ENCODE results near the gene COL23A1.

COL23A1 gene

DNA sequence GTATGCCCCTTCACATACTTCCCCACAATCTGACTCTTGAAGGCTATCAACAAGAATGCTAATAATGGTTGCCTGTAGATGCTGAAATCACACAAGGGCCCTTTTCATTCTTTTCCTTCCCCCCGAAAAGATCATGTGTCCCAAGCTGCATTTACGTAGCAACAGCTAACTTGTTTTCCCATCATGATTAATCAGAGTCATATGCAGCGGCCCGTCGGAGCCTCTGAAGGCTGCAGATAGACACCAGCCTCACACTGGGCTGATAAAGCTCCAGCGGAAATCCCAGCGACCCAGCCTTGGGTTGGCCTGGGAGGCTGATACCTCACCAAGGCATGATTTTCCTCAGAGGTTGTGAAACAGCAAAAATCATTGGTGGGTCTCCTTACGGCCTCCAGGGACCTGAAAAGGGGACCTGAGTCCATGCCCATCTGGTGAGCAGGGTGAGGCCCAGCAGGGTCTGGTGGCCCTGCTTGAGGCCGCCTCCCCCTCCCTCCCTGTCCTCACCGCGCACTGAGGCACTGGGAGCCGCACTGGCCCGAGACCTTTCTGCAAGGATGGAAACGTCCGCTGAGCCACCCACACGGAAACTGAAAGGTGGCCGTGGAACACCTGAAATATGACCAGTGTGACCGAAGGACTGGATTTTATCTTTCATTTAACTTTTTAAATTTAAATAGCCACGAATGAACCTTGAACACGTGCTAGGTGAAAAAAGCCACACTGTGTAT lies 243.4 kb downstream of the COL23A1 start:
- CTCF ChIA-PET: no interaction called here
- POLR2A ChIA-PET (ENCODE audit: low non-redundant PET): no interaction called here
- TF ChIP-seq, protein P1, sequence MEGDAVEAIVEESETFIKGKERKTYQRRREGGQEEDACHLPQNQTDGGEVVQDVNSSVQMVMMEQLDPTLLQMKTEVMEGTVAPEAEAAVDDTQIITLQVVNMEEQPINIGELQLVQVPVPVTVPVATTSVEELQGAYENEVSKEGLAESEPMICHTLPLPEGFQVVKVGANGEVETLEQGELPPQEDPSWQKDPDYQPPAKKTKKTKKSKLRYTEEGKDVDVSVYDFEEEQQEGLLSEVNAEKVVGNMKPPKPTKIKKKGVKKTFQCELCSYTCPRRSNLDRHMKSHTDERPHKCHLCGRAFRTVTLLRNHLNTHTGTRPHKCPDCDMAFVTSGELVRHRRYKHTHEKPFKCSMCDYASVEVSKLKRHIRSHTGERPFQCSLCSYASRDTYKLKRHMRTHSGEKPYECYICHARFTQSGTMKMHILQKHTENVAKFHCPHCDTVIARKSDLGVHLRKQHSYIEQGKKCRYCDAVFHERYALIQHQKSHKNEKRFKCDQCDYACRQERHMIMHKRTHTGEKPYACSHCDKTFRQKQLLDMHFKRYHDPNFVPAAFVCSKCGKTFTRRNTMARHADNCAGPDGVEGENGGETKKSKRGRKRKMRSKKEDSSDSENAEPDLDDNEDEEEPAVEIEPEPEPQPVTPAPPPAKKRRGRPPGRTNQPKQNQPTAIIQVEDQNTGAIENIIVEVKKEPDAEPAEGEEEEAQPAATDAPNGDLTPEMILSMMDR (conservative IDR thresholded peaks at IDR 0.05; ENCODE audit: low read depth): no peak
- DNase-seq (ENCODE audit: low spot score): no peak
- no peak overlapping the region for H3K27ac ChIP-seq

DNA sequence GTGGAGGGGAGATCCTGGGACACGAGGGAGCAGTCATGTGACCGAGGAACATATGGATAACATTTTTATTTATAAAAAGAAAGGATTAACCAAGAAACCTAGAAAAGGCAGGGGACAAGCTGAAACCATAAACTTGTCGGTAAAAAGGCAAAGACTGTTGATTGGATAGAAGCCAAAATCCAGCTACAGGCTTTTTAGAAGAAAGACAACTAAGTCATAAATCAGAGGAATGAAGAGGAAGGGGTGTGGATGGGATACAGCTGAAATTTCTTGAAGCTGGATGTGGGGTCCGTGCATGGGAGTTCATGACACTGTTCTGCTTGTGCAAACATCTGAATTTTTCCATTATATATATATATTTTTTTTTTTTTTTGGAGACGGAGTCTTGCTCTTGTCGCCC lies 246.9 kb downstream of the COL23A1 start:
- ChIA-PET POLR2A (ENCODE audit: low non-redundant PET) (no interaction called here), CTCF (interaction anchor here (0.7 kb wide), 1 partner anchor 108 kb away, joined by 3 read pairs; no protein-coding TSS in a partner anchor)
- no peak for DNase-seq (ENCODE audit: low spot score)
- TF ChIP-seq, protein P1 (conservative IDR thresholded peaks at IDR 0.05; ENCODE audit: low read depth): no peak
- H3K27ac ChIP-seq: no peak overlapping the region

DNA sequence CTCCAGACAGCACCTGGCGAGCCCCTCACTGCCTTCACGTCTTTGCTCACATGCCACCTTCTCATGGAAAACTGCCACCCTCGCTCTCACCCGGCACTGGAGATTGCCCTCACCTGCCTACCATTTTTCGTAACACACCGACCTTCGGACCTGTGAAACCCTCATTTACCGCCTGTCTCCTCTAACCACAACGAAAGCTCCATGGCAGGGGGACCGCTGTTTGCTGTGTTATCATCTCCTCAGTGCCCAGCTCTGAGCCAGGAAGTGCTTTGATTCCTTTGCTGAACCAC lies 248.4 kb downstream of the COL23A1 start:
- no peak overlapping the region for H3K27ac ChIP-seq
- CTCF ChIA-PET: interaction anchor here (1.1 kb wide), 1 partner anchor 22 kb away, joined by 3 read pairs; no protein-coding TSS in a partner anchor
- no peak for DNase-seq (ENCODE audit: low spot score)
- POLR2A ChIA-PET (ENCODE audit: low non-redundant PET): no interaction called here
- TF ChIP-seq, protein P1 (conservative IDR thresholded peaks at IDR 0.05; ENCODE audit: low read depth): no peak

DNA sequence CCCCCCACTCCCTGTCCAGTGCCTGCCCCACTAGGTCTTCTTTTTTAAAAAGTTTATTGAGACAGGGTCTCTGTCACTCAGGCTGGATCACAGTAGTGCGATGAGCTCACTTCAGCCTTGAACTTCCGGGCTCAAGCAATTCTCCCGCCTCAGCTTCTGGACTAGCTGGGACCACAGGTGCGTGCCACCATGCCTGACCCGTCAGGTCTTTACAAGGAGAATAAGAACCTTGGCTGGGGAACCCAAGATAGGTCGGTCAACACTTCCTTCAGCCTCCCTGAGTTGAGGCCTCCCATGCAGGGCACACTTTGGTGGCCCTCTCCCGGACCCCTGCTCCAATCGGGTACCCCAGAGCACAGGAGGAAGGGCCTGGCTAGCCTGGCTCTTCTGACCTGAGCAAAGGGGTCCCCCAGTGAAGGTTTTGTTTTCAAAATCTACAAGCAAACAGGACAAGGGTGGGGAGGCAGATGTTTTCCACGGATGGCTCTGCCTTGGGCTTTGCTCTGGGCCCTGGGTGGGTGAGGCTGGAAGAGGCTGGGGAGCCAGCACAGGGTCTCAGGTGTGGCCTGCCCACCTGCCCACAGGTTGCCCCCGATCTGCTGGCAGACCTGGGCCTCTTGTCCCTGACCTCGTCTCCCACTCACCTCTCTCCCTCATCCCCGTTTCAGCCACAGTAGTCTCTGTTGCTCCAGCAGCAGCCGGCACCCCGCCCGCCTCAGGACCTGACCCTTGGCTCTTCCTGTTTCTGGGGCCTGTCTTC lies 248.9 kb downstream of the COL23A1 start:
- ChIA-PET CTCF (interaction anchor here (0.7 to 1.1 kb wide), 2 partner anchors 23 to 45 kb away, joined by 3 read pairs; no protein-coding TSS in a partner anchor), POLR2A (ENCODE audit: low non-redundant PET) (no interaction called here)
- H3K27ac ChIP-seq: no peak overlapping the region
- DNase-seq (ENCODE audit: low spot score): no peak
- TF ChIP-seq, protein P1 (conservative IDR thresholded peaks at IDR 0.05; ENCODE audit: low read depth): no peak

DNA sequence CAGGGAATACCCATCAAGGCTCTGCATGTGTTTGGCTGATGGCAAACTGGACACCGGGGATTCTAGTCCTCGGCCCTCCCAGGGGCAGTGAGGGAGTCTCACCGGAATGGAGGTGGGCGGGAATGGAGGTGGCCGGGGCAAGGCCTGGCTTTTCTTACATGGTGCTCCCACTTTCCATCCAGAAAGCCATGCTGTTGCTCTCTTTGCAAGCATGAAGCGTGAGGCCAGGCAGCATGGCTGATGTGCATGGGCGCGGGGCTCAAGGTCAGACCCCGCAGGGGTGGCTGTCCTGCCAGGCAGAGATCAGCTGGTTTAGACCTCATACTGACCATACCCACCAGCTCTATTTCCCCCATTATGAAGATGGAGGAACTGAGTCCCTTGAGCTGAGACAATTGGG lies 249.6 kb downstream of the COL23A1 start:
- no peak overlapping the region for H3K27ac ChIP-seq
- DNase-seq (ENCODE audit: low spot score): no peak
- CTCF ChIA-PET: interaction anchor here (0.7 kb wide), 1 partner anchor 44 kb away, joined by 3 read pairs; no protein-coding TSS in a partner anchor
- TF ChIP-seq, protein P1 (conservative IDR thresholded peaks at IDR 0.05; ENCODE audit: low read depth): no peak
- POLR2A ChIA-PET (ENCODE audit: low non-redundant PET): no interaction called here

DNA sequence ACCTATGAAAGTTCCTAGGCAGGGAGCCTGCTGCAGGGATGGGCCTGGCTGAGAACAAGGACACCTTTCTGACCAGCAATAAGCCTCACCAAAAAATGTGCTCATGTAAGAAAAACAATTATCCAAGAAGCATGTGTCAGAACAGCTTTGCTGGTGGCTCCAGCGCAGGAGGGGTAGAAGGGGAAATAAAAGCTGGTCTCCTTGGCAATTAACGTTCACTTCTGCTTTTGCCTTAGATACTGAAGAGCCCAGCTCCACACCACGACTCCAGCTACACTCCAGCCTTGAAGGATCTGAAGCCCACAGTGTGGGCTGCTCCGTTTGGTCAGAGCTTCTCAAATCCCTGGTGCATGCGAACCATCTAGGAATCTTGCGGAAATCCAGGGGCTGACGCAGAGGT lies 250.0 kb downstream of the COL23A1 start:
- CTCF ChIA-PET: interaction anchor here (0.6 to 1.2 kb wide), 4 partner anchors 44 to 1338 kb away, joined by 3 to 6 read pairs (median 3); no protein-coding TSS in a partner anchor
- no peak overlapping the region for H3K27ac ChIP-seq
- POLR2A ChIA-PET (ENCODE audit: low non-redundant PET): no interaction called here
- TF ChIP-seq, protein P1 (conservative IDR thresholded peaks at IDR 0.05; ENCODE audit: low read depth): no peak
- DNase-seq (ENCODE audit: low spot score): no peak
